Mesendoderm (in vitro differentiated cells): ENCODE measurements around the gene SHISAL1.

Experiments used
- DNase-seq: peaks from one replicate; pipeline ENCODE4 v3.0.0; 2013
- H2AK5ac ChIP-seq: 2 replicates; pipeline ENCODE4 v1.6.1; 2013; ENCODE audit warnings: low read length, inconsistent platforms
- H2BK120ac ChIP-seq: 2 replicates; pipeline ENCODE4 v1.6.1; 2013; ENCODE audit warnings: low read depth, mild to moderate bottlenecking, low read length, moderate library complexity, mixed read lengths
- H2BK15ac ChIP-seq: replicated peaks from 2 replicates; pipeline ENCODE4 v1.6.1; 2013; ENCODE audit warnings: low read depth, mild to moderate bottlenecking, moderate library complexity
- H2BK5ac ChIP-seq: 2 replicates; pipeline ENCODE4 v1.6.1; 2013; ENCODE audit warnings: low read length, inconsistent platforms
- H3K18ac ChIP-seq: 2 replicates; pipeline ENCODE4 v1.6.1; 2013; ENCODE audit warnings: mild to moderate bottlenecking, low read length, mixed read lengths
- H3K23ac ChIP-seq: one replicate; pipeline ENCODE4 v1.6.1; 2013; ENCODE audit warnings: low read length
- H3K27ac ChIP-seq: 2 replicates; pipeline ENCODE4 v1.5.1; 2013; ENCODE audit warnings: low read depth, mild to moderate bottlenecking, inconsistent platforms, low read length, moderate library complexity
- H3K27me3 ChIP-seq: 2 replicates; pipeline ENCODE4 v1.6.1; 2013; ENCODE audit warnings: low read length, control low read depth, mild to moderate bottlenecking, inconsistent platforms; ENCODE audit not compliant: insufficient read depth, poor library complexity
- H3K36me3 ChIP-seq: 2 replicates; pipeline ENCODE4 v1.6.1; 2013; ENCODE audit warnings: low read length, inconsistent platforms; ENCODE audit not compliant: control insufficient read depth, insufficient read depth
- H3K4ac ChIP-seq: one replicate; pipeline ENCODE4 v1.6.1; 2013; ENCODE audit warnings: low read depth, mild to moderate bottlenecking, low read length, moderate library complexity
- H3K4me1 ChIP-seq: 2 replicates; pipeline ENCODE4 v1.6.1; 2013; ENCODE audit warnings: low read depth, low read length, inconsistent platforms; ENCODE audit not compliant: control insufficient read depth
- H3K4me2 ChIP-seq: 2 replicates; pipeline ENCODE4 v1.6.1; 2013; ENCODE audit warnings: low read length
- H3K4me3 ChIP-seq: 2 replicates; pipeline ENCODE4 v1.5.1; 2013; ENCODE audit warnings: mild to moderate bottlenecking, low read length
- H3K56ac ChIP-seq: one replicate; pipeline ENCODE4 v1.6.1; 2013; ENCODE audit warnings: low read length
- H3K79me1 ChIP-seq: 2 replicates; pipeline ENCODE4 v1.6.1; 2013; ENCODE audit warnings: low read length, inconsistent platforms
- H3K79me2 ChIP-seq: 2 replicates; pipeline ENCODE4 v1.6.1; 2013; ENCODE audit warnings: mild to moderate bottlenecking, low read length; ENCODE audit not compliant: control insufficient read depth, insufficient read depth
- H3K9ac ChIP-seq: 2 replicates; pipeline ENCODE4 v1.6.1; 2013; ENCODE audit warnings: low read length, inconsistent platforms
- H4K5ac ChIP-seq: one replicate; pipeline ENCODE4 v1.6.1; 2013; ENCODE audit warnings: low read length
- H4K8ac ChIP-seq: one replicate; pipeline ENCODE4 v1.6.1; 2013; ENCODE audit warnings: low read depth, mild to moderate bottlenecking, control low read depth, low read length, moderate library complexity
- WGBS: extraction: QIAGEN DNeasy Blood & Tissue Kit; methylation state at CpG from one replicate; pipeline ENCODE4 v1.1.7; 2013; ENCODE audit warnings: low lambda C conversion rate, missing lambda C conversion rate; ENCODE audit not compliant: insufficient coverage; ENCODE audit errors: extremely low coverage; 5-methylcytosine and 5-hydroxymethylcytosine counted together

Gene SHISAL1

GRCh38 chr22:44229331-44229730, 83.4 kb downstream of the SHISAL1 start:
- H3K18ac ChIP-seq, result no peak overlapping the region
- H3K4me2 ChIP-seq, result no peak overlapping the region
- H3K36me3 ChIP-seq, result no peaks in the 10 kb centered on the region
- H3K27ac ChIP-seq, result no peak overlapping the region
- no peaks in the 10 kb centered on the region for H3K4me1 ChIP-seq
- H2BK5ac ChIP-seq, result no peak overlapping the region
- H4K8ac ChIP-seq, result no peak overlapping the region
- H4K5ac ChIP-seq, result no peak overlapping the region
- H3K27me3 ChIP-seq, result no peaks in the 10 kb centered on the region
- no peak overlapping the region for H2BK120ac ChIP-seq
- no peak overlapping the region for H3K9ac ChIP-seq
- H3K56ac ChIP-seq, result no peak overlapping the region
- H3K79me2 ChIP-seq, result no peaks in the 10 kb centered on the region
- no peak overlapping the region for H3K4ac ChIP-seq
- H3K23ac ChIP-seq, result no peak overlapping the region
- no peak overlapping the region for H2BK15ac ChIP-seq
- H3K4me3 ChIP-seq, result no peak overlapping the region
- peak; percentile 6 for DNase-seq
- no CpG with 5 or more reads among the region's 3 CpGs for WGBS
- no peak overlapping the region for H2AK5ac ChIP-seq
- no peaks in the 10 kb centered on the region for H3K79me1 ChIP-seq

- no peak overlapping the region for H2BK5ac ChIP-seq
- no peak overlapping the region for H2AK5ac ChIP-seq
- no peaks in the 10 kb centered on the region for H3K4me1 ChIP-seq
- no CpG with 5 or more reads among the region's 8 CpGs for WGBS
- H3K79me2 ChIP-seq, result no peaks in the 10 kb centered on the region
- no peak overlapping the region for H3K56ac ChIP-seq
- H2BK120ac ChIP-seq, result no peak overlapping the region
- H3K27ac ChIP-seq, result no peak overlapping the region
- H3K4me3 ChIP-seq, result no peak overlapping the region
- no peaks in the 10 kb centered on the region for H3K36me3 ChIP-seq
- no peaks in the 10 kb centered on the region for H3K27me3 ChIP-seq
- no peak overlapping the region for H3K23ac ChIP-seq
- H3K18ac ChIP-seq, result no peak overlapping the region
- no peak for DNase-seq
- no peak overlapping the region for H4K5ac ChIP-seq
- H3K4me2 ChIP-seq, result no peak overlapping the region
- no peak overlapping the region for H4K8ac ChIP-seq
- no peaks in the 10 kb centered on the region for H3K79me1 ChIP-seq
- H2BK15ac ChIP-seq, result no peak overlapping the region
- H3K4ac ChIP-seq, result no peak overlapping the region
- no peak overlapping the region for H3K9ac ChIP-seq
Observed at GRCh38 chr22:44225812-44226211, 86.9 kb downstream of the SHISAL1 start.

GRCh38 chr22:44225091-44225689, 87.6 kb downstream of the SHISAL1 start:
- WGBS, result no CpG with 5 or more reads among the region's 11 CpGs

GRCh38 chr22:44224166-44224565, 88.6 kb downstream of the SHISAL1 start:
- no peaks in the 10 kb centered on the region for H3K79me2 ChIP-seq
- H3K4me2 ChIP-seq, result no peak overlapping the region
- H3K27ac ChIP-seq, result no peak overlapping the region
- no peak overlapping the region for H2BK15ac ChIP-seq
- no peak overlapping the region for H4K5ac ChIP-seq
- no peaks in the 10 kb centered on the region for H3K79me1 ChIP-seq
- no peaks in the 10 kb centered on the region for H3K27me3 ChIP-seq
- no peak overlapping the region for H3K4ac ChIP-seq
- no peak overlapping the region for H2BK120ac ChIP-seq
- H4K8ac ChIP-seq, result no peak overlapping the region
- H3K23ac ChIP-seq, result no peak overlapping the region
- no peak overlapping the region for H2AK5ac ChIP-seq
- no peak overlapping the region for H3K9ac ChIP-seq
- no peaks in the 10 kb centered on the region for H3K36me3 ChIP-seq
- no peak overlapping the region for H2BK5ac ChIP-seq
- DNase-seq, result no peak
- no peaks in the 10 kb centered on the region for H3K4me1 ChIP-seq
- H3K18ac ChIP-seq, result no peak overlapping the region
- H3K4me3 ChIP-seq, result no peak overlapping the region
- no peak overlapping the region for H3K56ac ChIP-seq
- no CpG with 5 or more reads among the region's 12 CpGs for WGBS

More at GRCh38 chr22:44225091-44225689, 87.6 kb downstream of the SHISAL1 start:
- H3K18ac ChIP-seq, result no peak overlapping the region
- H3K4ac ChIP-seq, result no peak overlapping the region
- no peaks in the 10 kb centered on the region for H3K36me3 ChIP-seq
- H3K79me2 ChIP-seq, result no peaks in the 10 kb centered on the region
- H4K5ac ChIP-seq, result no peak overlapping the region
- H3K4me3 ChIP-seq, result no peak overlapping the region
- H2AK5ac ChIP-seq, result no peak overlapping the region
- no peak overlapping the region for H3K9ac ChIP-seq
- H3K27ac ChIP-seq, result no peak overlapping the region
- H3K56ac ChIP-seq, result no peak overlapping the region
- H3K27me3 ChIP-seq, result no peaks in the 10 kb centered on the region
- no peaks in the 10 kb centered on the region for H3K79me1 ChIP-seq
- no peaks in the 10 kb centered on the region for H3K4me1 ChIP-seq
- no peak overlapping the region for H4K8ac ChIP-seq
- no peak for DNase-seq
- H3K23ac ChIP-seq, result no peak overlapping the region
- H2BK5ac ChIP-seq, result no peak overlapping the region
- H2BK15ac ChIP-seq, result no peak overlapping the region
- H2BK120ac ChIP-seq, result no peak overlapping the region
- no peak overlapping the region for H3K4me2 ChIP-seq

- WGBS, result no CpG with 5 or more reads among the region's 11 CpGs
- Histone ChIP-seq H2BK5ac (no peak overlapping the region), H2BK120ac (no peak overlapping the region)
Observed at GRCh38 chr22:44221710-44222475, 90.9 kb downstream of the SHISAL1 start.

More at GRCh38 chr22:44221710-44222475, 90.9 kb downstream of the SHISAL1 start:
- no peak for DNase-seq
- Histone ChIP-seq H2AK5ac (no peak overlapping the region), H3K4me1 (no peaks in the 10 kb centered on the region), H3K4me3 (no peak overlapping the region), H4K8ac (no peak overlapping the region), H3K23ac (no peak overlapping the region), H3K27me3 (no peaks in the 10 kb centered on the region), H3K9ac (no peak overlapping the region), H4K5ac (no peak overlapping the region), H2BK15ac (no peak overlapping the region), H3K79me1 (no peaks in the 10 kb centered on the region), H3K56ac (no peak overlapping the region), H3K4me2 (no peak overlapping the region), H3K36me3 (no peaks in the 10 kb centered on the region), H3K27ac (no peak overlapping the region), H3K79me2 (no peaks in the 10 kb centered on the region), H3K4ac (no peak overlapping the region), H3K18ac (no peak overlapping the region)
